NCI-H1417 treated with DMSO at 0.1 percent for 48 hours (cell line): ENCODE data around the gene BAG5.
"Not testable (repeated sequence)": the region's sequence is repeated elsewhere in the genome, so short reads cannot be mapped to it uniquely, and the experiment has no call there.

Experiments used
- DNase-seq: peaks from one replicate; lab custom pipeline; 2025; lab: John Stamatoyannopoulos, UW

Gene BAG5

GRCh38 chr14:103522649-103523574, 39.5 kb downstream of the BAG5 start, which contains the start of gene CKB:
Gene CKB, minus strand, starts transcription at chr14:103522830. Its CDS starts 337 bp downstream, at chr14:103522493.
- DNase-seq = peak; percentile 15

- no peak for DNase-seq
These were observed 40.4 kb downstream of the BAG5 start for GRCh38 chr14:103521951-103522563.

- DNase-seq = no peak
These were observed 41.0 kb downstream of the BAG5 start for GRCh38 chr14:103521438-103521950.

- no peak for DNase-seq
These were observed 41.6 kb downstream of the BAG5 start for GRCh38 chr14:103520657-103521437.

GRCh38 chr14:103520269-103520656, 42.2 kb downstream of the BAG5 start:
- no peak for DNase-seq

GRCh38 chr14:103519837-103520212, 42.6 kb downstream of the BAG5 start:
- DNase-seq = no peak

- no peak for DNase-seq
These were observed 43.2 kb downstream of the BAG5 start for GRCh38 chr14:103519043-103519836.

GRCh38 chr14:103518422-103519042, 43.9 kb downstream of the BAG5 start:
- no peak for DNase-seq

- no peak for DNase-seq
These were observed 44.6 kb downstream of the BAG5 start for GRCh38 chr14:103517721-103518421.

GRCh38 chr14:103517174-103517566, 45.3 kb downstream of the BAG5 start:
- DNase-seq = no peak

- DNase-seq = no peak
These were observed 45.9 kb downstream of the BAG5 start for GRCh38 chr14:103516426-103517173.

GRCh38 chr14:103514596-103515421, 47.6 kb downstream of the BAG5 start:
- no peak for DNase-seq

- DNase-seq = peak; percentile 29
These were observed 49.5 kb downstream of the BAG5 start for GRCh38 chr14:103512701-103513611.

- DNase-seq = not testable (repeated sequence)
These were observed 50.3 kb downstream of the BAG5 start for GRCh38 chr14:103512180-103512579.

GRCh38 chr14:103510724-103511693, 51.4 kb downstream of the BAG5 start:
- DNase-seq = no peak
